Measurements from ENCODE around the gene C22orf15.

The C22orf15 gene

GRCh38 chr22:23783265-23784150 is 20.7 kb downstream of the C22orf15 start:
- TF ChIP-seq CTCF (IDR thresholded peaks at IDR 0.05): no peak
- H3K27ac ChIP-seq: no peak overlapping the region
- DNase-seq (ENCODE audit: low spot score): no peak
- no peak overlapping the region for H3K4me3 ChIP-seq

GRCh38 chr22:23784215-23784732 is 21.5 kb downstream of the C22orf15 start:
- no peak for TF ChIP-seq CTCF (IDR thresholded peaks at IDR 0.05)
- no peak for DNase-seq (ENCODE audit: low spot score)
- Histone ChIP-seq H3K27ac (no peak overlapping the region), H3K4me3 (no peak overlapping the region)

- Histone ChIP-seq H3K27ac (peak overlapping the region; percentile 98 to 100), H3K4me3 (peak overlapping the region; percentile 96)
- DNase-seq (ENCODE audit: low spot score): no peak
- no peak for TF ChIP-seq CTCF (IDR thresholded peaks at IDR 0.05)
These were observed 23.5 kb downstream of the C22orf15 start for GRCh38 chr22:23786261-23786710.

- no peak for TF ChIP-seq CTCF (IDR thresholded peaks at IDR 0.05)
- DNase-seq (ENCODE audit: low spot score): peak; percentile 94
- Histone ChIP-seq H3K27ac (peak within 1 kb of the TSS; percentile 98 to 100), H3K4me3 (peak within 1 kb of the TSS; percentile 96)
These were observed 24.2 kb downstream of the C22orf15 start, which contains the start of gene SMARCB1 for GRCh38 chr22:23786752-23787599. Gene SMARCB1 (plus strand): TSS chr22:23786966. CDS start chr22:23787170, 204 bp downstream.

GRCh38 chr22:23787600-23787896 is 24.8 kb downstream of the C22orf15 start:
- Histone ChIP-seq H3K4me3 (peak overlapping the region; percentile 96), H3K27ac (peak overlapping the region; percentile 98 to 100)
- no peak for TF ChIP-seq CTCF (IDR thresholded peaks at IDR 0.05)
- DNase-seq (ENCODE audit: low spot score): no peak

GRCh38 chr22:23787910-23788309 is 25.1 kb downstream of the C22orf15 start:
- Histone ChIP-seq H3K4me3 (peak overlapping the region; percentile 96), H3K27ac (peak overlapping the region in 1 of 2 donors; percentile 100)
- TF ChIP-seq CTCF (IDR thresholded peaks at IDR 0.05): no peak
- DNase-seq (ENCODE audit: low spot score): peak; percentile 68
